Thoracic aorta (tissue), 2 donors: ENCODE measurements around the gene GNB1. TPM values are rescaled to one million over a fixed set of nuclear protein-coding genes. Genes with fewer than 3 reads are reported as not detected.

ENCODE experiments used
- ATAC-seq: fragments of 150-250 bp; one replicate; pipeline ENCODE4 v1.8.0; 2017; ENCODE audit warnings: low read depth; ENCODE audit not compliant: insufficient number of reproducible peaks, low FRiP score
- DNase-seq: peaks from one replicate; pipeline ENCODE4 v3.0.0-alpha.2; 2020; ENCODE audit warnings: low spot score
- H3K27ac ChIP-seq, 2 donors: fragments of 200-600 bp; sonication (generic); 1 replicate in 1 of 2; 2 replicates in 1 of 2; pipeline ENCODE4 v1.5.1; 2016; ENCODE audit warnings: mild to moderate bottlenecking in 2 of 2, moderate library complexity in 2 of 2
- H3K27me3 ChIP-seq: fragments of 200-600 bp; sonication (generic); replicated peaks from 2 replicates; pipeline ENCODE4 v1.6.0; 2016; ENCODE audit warnings: mild to moderate bottlenecking; ENCODE audit not compliant: insufficient read depth
- H3K36me3 ChIP-seq: fragments of 200-600 bp; sonication (generic); one replicate; pipeline ENCODE4 v1.5.1; 2016
- H3K4me1 ChIP-seq, 2 donors: fragments of 200-600 bp; sonication (generic); 1 replicate in 1 of 2; 2 replicates in 1 of 2; pipeline versions ENCODE4 v1.5.1 to v1.6.0; 2016; ENCODE audit warnings: low read depth in 2 of 2, mild to moderate bottlenecking in 1 of 2; ENCODE audit not compliant: control insufficient read depth in 1 of 2
- H3K4me3 ChIP-seq: fragments of 200-600 bp; sonication (generic); 2 replicates; pipeline ENCODE4 v1.5.1; 2016; ENCODE audit warnings: mild to moderate bottlenecking
- H3K9me3 ChIP-seq: fragments of 200-600 bp; sonication (generic); 2 replicates; pipeline ENCODE4 v1.5.1; 2016
- CTCF ChIP-seq: fragments of 200-600 bp; sonication (generic); IDR thresholded peaks from one replicate; pipeline ENCODE4 v1.5.1; 2019; ENCODE audit warnings: antibody characterized with exemption
- total RNA-seq, 2 donors: library from RNA; depleted of rRNA; stranded (reverse); fragments of >200 nt; gene quantifications; one replicate each; pipeline versions ENCODE4 v1.1.0 to v1.2.3, GENCODE V29; 2016

GNB1 gene
- total RNA-seq, 2 donors from 2014 or later, result 169 to 200 TPM

GRCh38 chr1:1921901-1922701, 31.2 kb upstream of the GNB1 start:
- no peaks in the 10 kb centered on the region for H3K9me3 ChIP-seq
- H3K36me3 ChIP-seq, result no peaks in the 10 kb centered on the region
- TF ChIP-seq CTCF, result no peak
- no peak overlapping the region for H3K27ac ChIP-seq
- no peak for DNase-seq
- H3K27me3 ChIP-seq, result no peaks in the 10 kb centered on the region
- no peak overlapping the region for H3K4me3 ChIP-seq
- ATAC-seq, result no peak
- peaks cover 0 to 10% of the 10 kb centered on the region in 2 donors for H3K4me1 ChIP-seq

- DNase-seq, result no peak
- H3K36me3 ChIP-seq, result no peaks in the 10 kb centered on the region
- no peak overlapping the region for H3K27ac ChIP-seq
- ATAC-seq, result no peak
- peaks cover 0 to 10% of the 10 kb centered on the region in 2 donors for H3K4me1 ChIP-seq
- H3K9me3 ChIP-seq, result no peaks in the 10 kb centered on the region
- no peak for TF ChIP-seq CTCF
- no peaks in the 10 kb centered on the region for H3K27me3 ChIP-seq
- H3K4me3 ChIP-seq, result no peak overlapping the region
These were observed 30.6 kb upstream of the GNB1 start for GRCh38 chr1:1921459-1921862.

GRCh38 chr1:1920608-1921458, 29.9 kb upstream of the GNB1 start:
- Histone ChIP-seq H3K27me3 (no peaks in the 10 kb centered on the region), H3K4me3 (no peak overlapping the region), H3K27ac (no peak overlapping the region), H3K36me3 (no peaks in the 10 kb centered on the region), H3K4me1 (peaks cover 0 to 10% of the 10 kb centered on the region in 2 donors), H3K9me3 (no peaks in the 10 kb centered on the region)
- TF ChIP-seq CTCF, result no peak
- DNase-seq, result no peak
- no peak for ATAC-seq

GRCh38 chr1:1920057-1920607, 29.2 kb upstream of the GNB1 start:
- no peaks in the 10 kb centered on the region for H3K9me3 ChIP-seq
- no peak overlapping the region for H3K27ac ChIP-seq
- H3K27me3 ChIP-seq, result no peaks in the 10 kb centered on the region
- ATAC-seq (no peak), DNase-seq (no peak)
- TF ChIP-seq CTCF, result no peak
- H3K36me3 ChIP-seq, result no peaks in the 10 kb centered on the region
- peaks cover 0 to 10% of the 10 kb centered on the region in 2 donors for H3K4me1 ChIP-seq
- peak overlapping the region; percentile 72 for H3K4me3 ChIP-seq
